NT2/D1 (cell line): ENCODE results near the gene POLR2L.
A peak's percentile ranks its signal among the peaks of the same experiment; 100 is the strongest.

Source experiments
- DNase-seq: peaks from one replicate; pipeline ENCODE4 v3.0.0-alpha.2; 2011; ENCODE audit warnings: low read depth, low spot score
- H3K27me3 ChIP-seq: 2 replicates; pipeline ENCODE4 v1.6.0; 2011; ENCODE audit warnings: mild to moderate bottlenecking; ENCODE audit not compliant: insufficient read length, insufficient read depth
- H3K36me3 ChIP-seq: 2 replicates; pipeline ENCODE4 v1.6.1; 2011; ENCODE audit warnings: mild to moderate bottlenecking, low read length, mixed read lengths; ENCODE audit not compliant: insufficient read depth, insufficient read length
- H3K4me1 ChIP-seq: 2 replicates; pipeline ENCODE4 v1.5.1; 2011; ENCODE audit not compliant: insufficient read depth, insufficient read length
- H3K4me3 ChIP-seq: 2 replicates; pipeline ENCODE4 v1.5.1; 2011; ENCODE audit warnings: low read depth; ENCODE audit not compliant: insufficient read length
- H3K9ac ChIP-seq: 2 replicates; pipeline ENCODE4 v1.6.0; 2011; ENCODE audit warnings: low read depth; ENCODE audit not compliant: insufficient read length
- H3K9me3 ChIP-seq: 2 replicates; pipeline ENCODE4 v1.5.1; 2011; ENCODE audit warnings: mild to moderate bottlenecking, low read length; ENCODE audit not compliant: insufficient read depth
- SUZ12 ChIP-seq: IDR thresholded peaks from 2 replicates; pipeline ENCODE4 v1.6.1; 2011; ENCODE audit not compliant: insufficient read length, insufficient read depth; ENCODE audit errors: extremely low read depth
- YY1 ChIP-seq: IDR thresholded peaks from 2 replicates; pipeline ENCODE4 v1.6.1; 2011; ENCODE audit not compliant: insufficient read length, insufficient read depth
- ZNF274 ChIP-seq: IDR thresholded peaks from 2 replicates; pipeline ENCODE4 v1.6.1; 2011; ENCODE audit warnings: mild to moderate bottlenecking, low read depth, low read length

The POLR2L gene

DNA sequence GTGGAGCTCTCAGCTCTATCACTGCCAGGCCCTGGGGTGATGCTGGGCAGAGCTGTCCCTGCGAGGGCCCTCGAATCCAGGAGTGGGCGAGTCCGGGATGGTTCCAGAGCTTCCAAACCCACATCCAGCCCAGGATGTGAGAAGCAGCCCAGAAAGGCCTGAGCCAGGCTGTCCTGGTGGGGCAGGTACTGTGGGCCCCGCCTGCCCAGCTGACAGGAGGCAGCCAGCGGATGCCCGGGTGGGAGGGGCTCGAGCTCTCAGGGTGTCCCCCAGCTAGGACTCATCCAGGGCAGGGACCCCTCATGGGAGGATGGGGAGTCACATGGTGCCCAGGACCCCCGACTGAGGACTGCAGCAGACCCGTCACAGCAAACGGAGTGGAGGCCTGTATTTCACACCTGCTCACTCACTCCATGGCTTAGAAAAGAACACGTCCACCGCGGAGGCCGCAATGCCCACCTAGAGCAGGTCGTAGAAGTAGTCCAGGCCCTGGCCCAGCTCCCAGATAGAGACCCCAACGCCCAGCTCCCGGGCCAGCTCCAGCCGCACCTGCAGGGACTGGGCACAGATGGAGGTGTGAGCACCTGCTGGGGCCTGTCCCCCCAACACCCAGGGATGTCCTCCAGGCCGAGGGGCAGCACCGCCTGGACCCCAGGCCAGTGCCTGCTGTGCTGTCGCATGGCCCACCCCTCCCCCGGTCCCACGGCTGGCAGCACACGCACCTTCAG is 27.2 kb upstream of the POLR2L start:
- no peak overlapping the region for H3K9ac ChIP-seq
- TF ChIP-seq SUZ12 (no peak), ZNF274 (no peak), YY1 (no peak)
- H3K4me1 ChIP-seq = peaks cover 40% of the 10 kb centered on the region

DNA sequence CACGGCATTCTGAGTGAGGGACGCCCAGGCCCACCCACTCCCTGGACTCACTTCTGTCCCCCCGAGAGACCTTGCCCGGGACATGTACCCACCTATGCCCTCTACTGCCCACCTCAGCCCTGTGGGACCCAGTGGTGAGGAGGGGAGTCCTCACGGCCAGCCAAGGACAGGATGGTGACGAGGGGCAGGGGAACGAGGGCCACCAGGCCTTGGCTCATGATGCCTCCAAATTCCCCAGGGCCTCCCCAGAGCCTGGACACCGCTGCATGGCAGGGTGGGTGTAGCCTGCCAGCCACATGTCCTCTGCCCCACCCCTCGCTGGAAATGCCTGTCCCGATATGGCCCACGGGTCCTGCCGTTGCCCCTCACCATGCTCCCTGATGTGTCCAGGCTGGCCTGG is 26.5 kb upstream of the POLR2L start:
- Histone ChIP-seq H3K27me3 (no peaks in the 10 kb centered on the region), H3K4me1 (peaks cover 48% of the 10 kb centered on the region), H3K9ac (no peak overlapping the region), H3K36me3 (peaks cover 67% of the 10 kb centered on the region), H3K9me3 (no peaks in the 10 kb centered on the region), H3K4me3 (no peak overlapping the region)
- no peak for DNase-seq
- no peak for TF ChIP-seq ZNF274
- no peak for TF ChIP-seq SUZ12
- TF ChIP-seq YY1 = no peak

More for the DNA sequence above, 27.2 kb upstream of the POLR2L start:
- no peak for DNase-seq
- Histone ChIP-seq H3K9me3 (no peaks in the 10 kb centered on the region), H3K4me3 (no peak overlapping the region), H3K36me3 (peaks cover 65% of the 10 kb centered on the region), H3K27me3 (no peaks in the 10 kb centered on the region)

DNA sequence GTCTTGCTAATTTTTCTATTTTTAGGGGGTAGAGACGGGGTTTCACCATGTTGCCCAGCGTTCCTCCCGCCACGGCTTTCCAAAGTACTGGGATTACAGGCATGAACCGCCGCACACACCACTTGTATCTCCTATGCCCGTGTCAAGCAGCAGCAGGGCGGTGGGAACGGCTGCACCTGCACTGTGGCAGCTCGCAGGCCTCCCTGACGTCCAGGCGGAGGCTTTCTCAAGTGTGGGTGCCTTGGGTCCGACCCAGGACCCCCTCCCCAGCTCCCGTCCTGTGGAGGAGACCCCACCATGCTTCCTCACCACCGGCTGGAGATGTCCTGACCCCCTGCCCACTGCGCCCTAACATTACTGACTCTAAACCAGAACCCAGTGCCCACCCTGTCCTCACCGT is 26.1 kb upstream of the POLR2L start:
- Histone ChIP-seq H3K9ac (no peak overlapping the region), H3K4me1 (peaks cover 52% of the 10 kb centered on the region), H3K9me3 (no peaks in the 10 kb centered on the region), H3K4me3 (no peak overlapping the region), H3K27me3 (no peaks in the 10 kb centered on the region), H3K36me3 (peaks cover 67% of the 10 kb centered on the region)
- TF ChIP-seq YY1 (no peak), SUZ12 (no peak), ZNF274 (no peak)
- no peak for DNase-seq

DNA sequence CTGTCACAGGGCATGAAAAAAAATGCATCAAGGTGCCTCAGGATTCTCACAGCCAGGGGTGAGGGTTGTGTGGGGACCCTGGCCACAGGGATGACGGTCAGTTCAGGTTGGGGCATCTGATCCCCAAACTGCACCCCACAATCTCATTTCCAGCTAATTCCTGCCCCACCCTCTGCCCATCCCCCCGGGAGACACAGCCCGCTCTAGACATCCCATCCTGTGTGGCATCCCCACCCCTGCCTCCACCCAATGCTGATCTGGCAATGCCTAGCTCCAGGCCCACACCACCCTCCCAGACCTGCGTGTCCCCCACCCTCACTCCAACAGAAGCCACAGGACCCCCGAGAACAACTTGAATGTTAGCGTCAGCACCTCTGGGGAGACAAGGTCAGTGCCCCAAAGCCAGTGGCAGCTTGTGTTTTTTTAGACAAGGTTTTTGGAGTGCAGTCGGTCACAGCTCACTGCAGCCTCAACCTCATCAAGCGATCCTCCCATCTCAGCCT is 25.6 kb upstream of the POLR2L start:
- Histone ChIP-seq H3K9me3 (no peaks in the 10 kb centered on the region), H3K4me3 (no peak overlapping the region), H3K4me1 (peaks cover 55% of the 10 kb centered on the region), H3K36me3 (peaks cover 64% of the 10 kb centered on the region), H3K27me3 (no peaks in the 10 kb centered on the region), H3K9ac (no peak overlapping the region)
- TF ChIP-seq YY1 = no peak
- no peak for TF ChIP-seq SUZ12
- no peak for TF ChIP-seq ZNF274
- no peak for DNase-seq

DNA sequence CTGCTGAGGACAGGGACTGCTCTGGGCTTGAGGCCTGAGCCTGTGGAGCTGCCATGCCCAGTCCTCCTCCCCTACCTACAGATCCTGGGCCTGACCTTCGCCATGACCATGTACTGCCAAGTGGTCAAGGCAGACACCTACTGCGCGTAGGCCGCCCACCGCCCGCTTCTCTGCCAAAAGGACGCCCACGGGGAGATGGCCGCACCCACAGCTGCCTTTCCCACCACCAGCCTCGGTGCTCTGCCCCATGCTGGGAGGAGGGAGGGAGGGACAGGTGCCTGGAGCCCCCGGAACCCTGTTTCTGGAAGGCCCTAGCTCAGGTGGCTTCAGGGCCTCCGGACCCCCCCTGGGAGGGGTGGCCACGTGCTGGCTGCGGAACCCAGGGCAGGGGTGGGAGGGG is 24.2 kb upstream of the POLR2L start:
- no peak overlapping the region for H3K4me3 ChIP-seq
- DNase-seq = no peak
- peaks cover 62% of the 10 kb centered on the region for H3K4me1 ChIP-seq
- H3K9me3 ChIP-seq = no peaks in the 10 kb centered on the region
- peaks cover 60% of the 10 kb centered on the region for H3K36me3 ChIP-seq
- no peak overlapping the region for H3K9ac ChIP-seq
- TF ChIP-seq ZNF274 (no peak), YY1 (no peak), SUZ12 (no peak)
- no peaks in the 10 kb centered on the region for H3K27me3 ChIP-seq

DNA sequence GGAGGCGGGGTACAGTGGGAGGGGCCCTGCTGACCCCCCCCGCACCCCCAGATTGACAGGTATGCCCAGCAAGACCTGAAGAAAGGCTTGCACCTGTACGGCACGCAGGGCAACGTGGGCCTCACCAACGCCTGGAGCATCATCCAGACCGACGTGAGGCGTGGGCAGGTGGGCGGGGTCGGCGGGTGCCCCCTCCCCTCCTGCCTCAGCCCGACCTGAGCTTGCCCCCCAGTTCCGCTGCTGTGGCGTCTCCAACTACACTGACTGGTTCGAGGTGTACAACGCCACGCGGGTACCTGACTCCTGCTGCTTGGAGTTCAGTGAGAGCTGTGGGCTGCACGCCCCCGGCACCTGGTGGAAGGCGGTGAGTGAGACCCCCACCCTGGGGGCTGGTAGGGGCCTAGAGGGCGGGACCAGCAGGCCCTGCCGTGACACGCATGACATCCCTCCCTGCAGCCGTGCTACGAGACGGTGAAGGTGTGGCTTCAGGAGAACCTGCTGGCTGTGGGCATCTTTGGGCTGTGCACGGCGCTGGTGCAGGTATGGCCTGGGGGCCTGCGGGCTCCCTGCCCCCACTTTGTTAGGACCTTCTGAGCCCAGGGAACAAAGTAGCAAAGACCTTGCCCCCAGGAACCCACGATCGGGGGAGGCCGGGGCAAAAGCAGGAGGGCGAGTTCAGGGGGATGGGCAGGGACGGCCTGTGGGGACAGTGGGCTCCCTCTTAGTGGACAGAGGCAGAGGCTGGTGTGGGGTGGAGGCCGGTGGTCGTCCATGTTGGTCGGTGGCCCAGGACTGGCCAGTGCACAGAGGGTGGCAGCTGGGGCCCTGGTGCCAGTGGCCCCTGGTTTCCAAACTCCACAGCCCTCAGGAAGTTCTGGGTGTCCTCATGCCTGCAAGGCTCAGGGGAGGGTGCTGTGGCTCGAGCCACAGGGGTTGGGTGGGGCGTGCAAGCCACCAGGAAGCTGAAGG is 23.4 kb upstream of the POLR2L start:
- Histone ChIP-seq H3K9ac (no peak overlapping the region), H3K4me1 (peaks cover 59% of the 10 kb centered on the region), H3K4me3 (no peak overlapping the region), H3K9me3 (no peaks in the 10 kb centered on the region), H3K27me3 (no peaks in the 10 kb centered on the region), H3K36me3 (peaks cover 58% of the 10 kb centered on the region)
- no peak for DNase-seq
- TF ChIP-seq YY1 (no peak), ZNF274 (no peak), SUZ12 (no peak)

DNA sequence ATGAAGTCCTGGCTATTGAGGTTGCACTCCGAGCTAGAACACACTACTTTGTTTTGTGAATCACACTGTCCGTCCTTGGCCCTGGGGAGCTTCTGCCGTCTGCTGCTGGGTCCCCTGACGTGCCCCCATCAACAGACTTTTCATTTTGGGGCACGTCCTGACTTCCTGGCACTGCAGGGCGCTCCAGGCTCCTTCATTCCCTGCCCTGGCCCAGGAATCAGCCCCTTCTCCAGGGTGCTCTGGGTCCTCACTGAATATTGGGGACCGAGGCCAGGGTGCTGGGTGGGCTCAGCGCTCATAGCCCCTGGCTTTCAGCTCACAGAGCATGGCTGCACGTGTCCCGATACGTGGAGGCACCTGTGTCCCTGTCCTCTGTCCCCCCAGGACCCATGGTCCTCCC is 22.6 kb upstream of the POLR2L start:
- peaks cover 61% of the 10 kb centered on the region for H3K4me1 ChIP-seq
- H3K9me3 ChIP-seq = no peaks in the 10 kb centered on the region
- TF ChIP-seq SUZ12 (no peak), YY1 (no peak), ZNF274 (no peak)
- H3K36me3 ChIP-seq = peaks cover 54% of the 10 kb centered on the region
- H3K27me3 ChIP-seq = no peaks in the 10 kb centered on the region
- no peak for DNase-seq
- H3K9ac ChIP-seq = peak overlapping the region; percentile 9
- no peak overlapping the region for H3K4me3 ChIP-seq
